Left renal cortex interstitium (tissue), 4 donors: ENCODE measurements around the gene CHD6. TPM values are rescaled to one million over a fixed set of nuclear protein-coding genes. Genes with fewer than 3 reads are reported as not detected.

Experiments used
- DNase-seq, 4 donors: peaks; one replicate each; pipeline ENCODE4 v3.0.0-alpha.2; 2013; ENCODE audit warnings: low read depth in 4 of 4, low spot score in 2 of 4, missing footprints in 1 of 4
- polyA plus RNA-seq, 4 donors: library from polyadenylated mRNA; unstranded; fragments of 120-200 nt; gene quantifications; one replicate each; pipeline ENCODE4 v1.2.1, GENCODE V29; 2013; ENCODE audit not compliant: insufficient read length in 4 of 4

Gene CHD6
- polyA plus RNA-seq, 4 donors = 36.2 to 63.1 (median 51.1) TPM

- DNase-seq = no peak
These were observed 240.9 kb downstream of the CHD6 start for GRCh38 chr20:41377275-41377674.

GRCh38 chr20:41376349-41376748 lies 241.8 kb downstream of the CHD6 start:
- no peak for DNase-seq

GRCh38 chr20:41375846-41376245 lies 242.3 kb downstream of the CHD6 start:
- no peak for DNase-seq

- DNase-seq = no peak
These were observed 244.0 kb downstream of the CHD6 start for GRCh38 chr20:41373931-41374920.

DNA sequence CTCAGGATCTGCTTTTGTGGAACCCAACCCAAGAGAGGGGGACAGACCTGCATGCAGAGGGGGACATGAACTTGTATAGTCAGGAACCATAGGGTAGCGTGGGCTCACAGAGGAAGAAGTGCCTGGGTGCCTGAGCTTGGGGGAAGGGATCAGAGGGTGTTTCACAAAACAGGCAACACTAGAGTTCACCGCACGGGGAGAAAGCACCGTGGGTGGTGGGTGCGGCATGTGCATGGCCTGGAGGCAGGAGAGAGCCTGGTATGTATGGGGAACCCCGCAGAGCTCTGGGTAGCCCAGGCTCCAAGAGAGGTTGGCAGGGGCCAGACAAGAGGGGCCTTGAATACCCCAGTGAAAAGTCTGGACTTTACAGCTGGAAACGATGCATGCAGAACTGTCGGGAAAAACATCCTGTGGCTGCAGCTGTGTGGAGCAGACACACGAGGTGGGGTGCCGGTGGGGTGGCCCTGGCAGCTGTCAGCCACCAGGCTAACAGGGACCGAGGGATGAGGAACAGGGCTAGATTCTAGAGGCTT lies 244.9 kb downstream of the CHD6 start:
- no peak for DNase-seq

DNA sequence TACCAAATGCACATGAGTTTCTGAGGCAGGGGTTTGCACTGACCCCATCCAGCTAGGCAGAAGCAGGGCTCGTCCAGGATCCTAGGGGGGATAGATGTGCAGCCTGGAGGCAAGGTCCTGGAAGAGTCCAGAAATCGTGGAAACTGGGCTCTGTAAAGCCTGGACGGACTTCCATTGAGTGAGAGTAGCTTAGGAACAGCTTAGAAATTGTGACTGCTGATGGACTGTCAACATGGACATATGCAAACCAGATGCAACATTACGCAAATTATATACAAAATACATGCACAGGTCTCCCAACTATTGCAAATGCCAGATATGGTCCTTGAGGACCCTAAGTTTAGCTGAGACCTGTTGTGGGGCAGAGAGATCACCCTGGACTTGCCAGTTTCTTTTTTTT lies 246.8 kb downstream of the CHD6 start:
- DNase-seq = no peak

GRCh38 chr20:41370176-41370575 lies 248.0 kb downstream of the CHD6 start:
- DNase-seq = no peak

GRCh38 chr20:41369673-41370072 lies 248.5 kb downstream of the CHD6 start:
- DNase-seq = no peak

GRCh38 chr20:41367956-41368355 lies 250.2 kb downstream of the CHD6 start:
- DNase-seq = no peak

DNA sequence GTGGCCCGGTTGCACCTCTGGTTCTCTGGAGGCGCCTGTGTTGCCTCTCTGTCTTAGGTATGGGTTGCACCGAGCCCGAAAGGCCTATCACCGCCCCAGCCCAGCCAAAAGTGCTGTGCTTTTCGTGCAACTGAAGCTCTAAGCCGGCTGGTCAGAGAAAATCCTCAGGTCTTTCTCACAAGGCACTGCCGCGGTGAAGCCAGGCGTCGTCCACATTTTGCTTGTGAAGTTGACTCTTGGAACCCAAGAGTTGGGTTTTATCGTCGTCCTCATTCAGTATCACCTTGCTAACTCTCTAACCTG lies 250.8 kb downstream of the CHD6 start:
- DNase-seq = no peak

- no peak for DNase-seq
These were observed 251.4 kb downstream of the CHD6 start, which contains the start of gene EMILIN3 for GRCh38 chr20:41366546-41367392. Gene EMILIN3 (minus strand): TSS chr20:41366818. CDS start chr20:41366634, 184 bp downstream.

- DNase-seq = no peak
These were observed 252.2 kb downstream of the CHD6 start for GRCh38 chr20:41365777-41366545.

GRCh38 chr20:41364967-41365765 lies 253.0 kb downstream of the CHD6 start:
- DNase-seq = no peak

DNA sequence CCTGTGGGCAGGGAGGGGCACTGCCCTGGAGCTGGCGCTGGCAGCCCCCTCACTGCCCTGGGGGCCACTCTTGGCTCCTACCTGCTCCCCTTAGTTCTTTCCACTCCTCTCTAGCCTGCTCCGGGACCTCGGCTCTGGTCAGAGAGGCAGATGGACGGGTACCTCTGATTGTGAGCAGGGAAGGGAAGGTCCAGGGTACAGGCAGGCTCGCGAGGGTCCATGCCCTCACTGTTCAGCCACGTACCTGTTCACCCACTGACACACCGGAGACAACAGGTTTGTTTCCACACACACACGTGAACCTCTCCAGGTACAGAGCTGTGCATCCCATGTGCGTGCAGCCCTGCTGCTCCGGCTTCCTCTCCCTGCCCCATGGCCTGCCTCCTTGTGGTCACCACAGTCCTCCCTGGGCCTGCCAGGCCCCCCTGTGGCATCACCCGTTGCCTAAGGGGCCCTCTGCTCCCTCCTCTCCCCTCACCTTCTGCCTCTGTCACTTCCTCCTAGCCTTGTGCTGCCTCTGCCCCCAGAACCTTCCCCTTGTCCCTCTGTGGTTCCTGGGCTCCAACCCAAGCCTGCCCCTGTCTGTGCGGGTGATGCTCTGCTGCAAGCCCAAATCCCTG lies 253.8 kb downstream of the CHD6 start:
- DNase-seq = no peak

GRCh38 chr20:41363601-41364000 lies 254.6 kb downstream of the CHD6 start:
- no peak for DNase-seq

GRCh38 chr20:41362748-41363140 lies 255.4 kb downstream of the CHD6 start:
- DNase-seq = no peak

DNA sequence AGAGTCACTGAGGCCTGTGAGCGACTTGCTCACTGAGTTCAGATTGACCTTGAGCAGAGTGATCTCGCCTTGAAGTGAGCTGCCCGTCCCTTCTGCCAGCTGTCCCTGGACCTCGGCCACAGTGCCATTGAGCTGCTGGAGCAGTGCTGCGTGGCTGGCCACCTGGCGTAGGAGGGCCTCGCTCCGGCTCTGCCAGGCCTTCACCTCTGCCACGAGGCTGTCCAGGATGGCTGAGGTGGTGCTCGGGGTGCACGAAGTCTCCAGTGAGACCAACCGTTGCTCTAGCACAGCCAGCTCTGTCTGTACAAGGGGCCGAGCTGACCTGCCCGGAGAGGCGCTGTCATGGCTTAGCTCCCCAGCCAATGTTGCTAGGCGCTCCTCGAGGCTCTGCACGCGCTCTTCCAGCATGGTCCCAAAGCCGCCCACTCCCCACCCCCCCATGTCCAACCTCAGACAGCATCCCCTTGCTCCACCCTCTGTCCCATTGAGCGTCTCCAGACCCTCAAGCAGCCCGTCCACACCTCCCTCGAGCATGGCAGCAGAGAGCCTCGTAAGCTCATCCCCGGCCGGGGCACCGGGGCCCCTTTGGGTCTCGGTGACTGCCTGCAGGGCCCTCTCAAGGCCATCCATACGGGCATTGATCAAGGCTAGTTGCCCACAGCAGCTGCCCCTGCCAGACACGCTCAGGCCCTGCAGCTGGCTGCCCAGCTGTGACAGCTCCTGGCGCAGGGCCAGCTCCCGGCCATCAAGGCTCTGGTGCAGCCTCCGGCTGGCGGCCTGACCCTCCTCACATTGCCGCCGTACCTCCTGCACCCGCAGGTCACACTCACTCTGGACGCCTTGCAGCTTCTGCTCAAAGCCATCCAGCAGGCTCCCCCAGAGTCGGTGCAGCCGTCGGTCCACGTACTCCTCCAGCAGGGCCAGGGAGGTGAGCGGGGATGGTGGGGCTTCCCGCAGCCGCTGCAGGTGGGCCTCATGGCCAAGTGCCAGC lies 256.1 kb downstream of the CHD6 start:
- DNase-seq = no peak
